LNCaP clone FGC (cell line): ENCODE measurements around the gene CCR3.

Source experiments
- DNase-seq: peaks from one replicate; pipeline ENCODE4 v3.0.0-alpha.2; 2011; ENCODE audit warnings: low read depth
- H3K4me3 ChIP-seq: 2 replicates; pipeline ENCODE4 v1.5.1; 2011; ENCODE audit warnings: mild to moderate bottlenecking, low read depth, low read length, control low read depth
- CTCF ChIP-seq: IDR thresholded peaks from 2 replicates; pipeline ENCODE4 v1.5.1; 2012; ENCODE audit warnings: mild to moderate bottlenecking; ENCODE audit not compliant: control insufficient read depth, insufficient read depth; ENCODE audit errors: extremely low read depth

The CCR3 gene

GRCh38 chr3:46303240-46303639, 61.0 kb downstream of the CCR3 start:
- no peak for TF ChIP-seq CTCF
- no peak overlapping the region for H3K4me3 ChIP-seq
- DNase-seq = no peak

GRCh38 chr3:46304739-46305138, 62.5 kb downstream of the CCR3 start:
- no peak for DNase-seq
- TF ChIP-seq CTCF = no peak
- no peak overlapping the region for H3K4me3 ChIP-seq

GRCh38 chr3:46312991-46313390, 70.7 kb downstream of the CCR3 start:
- no peak for DNase-seq
- TF ChIP-seq CTCF = no peak

GRCh38 chr3:46314517-46314916, 72.3 kb downstream of the CCR3 start:
- DNase-seq = no peak
- no peak for TF ChIP-seq CTCF
- no peak overlapping the region for H3K4me3 ChIP-seq

More at GRCh38 chr3:46312991-46313390, 70.7 kb downstream of the CCR3 start:
- H3K4me3 ChIP-seq = no peak overlapping the region

- TF ChIP-seq CTCF = no peak
- no peak for DNase-seq
- H3K4me3 ChIP-seq = no peak overlapping the region
These were observed 73.9 kb downstream of the CCR3 start for GRCh38 chr3:46316206-46316605.
